Measurements from ENCODE around the gene MDC1. TPM values are rescaled to one million over a fixed set of nuclear protein-coding genes. Genes with fewer than 3 reads are reported as not detected.

MDC1 gene
- polyA plus RNA-seq, 3 donors, result 0.27 to 4.5 (median 0.34) TPM

- no peaks in the 10 kb centered on the region for H3K36me3 ChIP-seq (replicated peaks in 1 of 2; ENCODE audit: control insufficient read depth in 1 of 2, insufficient read depth in 2 of 2, low read length in 2 of 2)
- H3K9me3 ChIP-seq (replicated peaks in 1 of 2; ENCODE audit: control insufficient read depth in 1 of 2, insufficient read depth in 1 of 2, low read length in 2 of 2), result no peaks in the 10 kb centered on the region
- peak overlapping the region; percentile 51 to 99 for H3K27ac ChIP-seq (ENCODE audit: low read depth in 1 of 2, low read length in 2 of 2)
- peak overlapping the region; percentile 66 for H3K9ac ChIP-seq (ENCODE audit: insufficient read depth, low read length, poor library complexity, severe bottlenecking)
- peaks cover 42 to 49% of the 10 kb centered on the region in 2 donors for H3K4me1 ChIP-seq (ENCODE audit: control insufficient read depth in 1 of 2, insufficient read depth in 2 of 2, low read length in 2 of 2)
- Mint-ChIP-seq H3K4me3 (peak overlapping the region; percentile 97 to 99), H3K4me1 (peaks cover 46% of the 10 kb centered on the region), H3K27me3 (ENCODE audit: low read depth in 3 of 3) (peaks cover 0 to 4% (median 0%) of the 10 kb centered on the region in 3 donors), H3K9me3 (no peaks in the 10 kb centered on the region), H3K27ac (peak overlapping the region; percentile 93 to 99 (median 98)), H3K36me3 (peaks cover 9 to 10% of the 10 kb centered on the region in 2 donors)
- peak overlapping the region; percentile 70 to 100 (median 95) for H3K4me3 ChIP-seq (replicated peaks in 1 of 3; ENCODE audit: low read depth in 2 of 3, low read length in 3 of 3)
- peak overlapping the region; percentile 100 for H3K4me2 ChIP-seq (replicated peaks; ENCODE audit: extremely low read depth, low read length, poor library complexity, severe bottlenecking)
- peaks cover 14% of the 10 kb centered on the region for H4K20me1 ChIP-seq (ENCODE audit: insufficient read depth, low read length)
- TF ChIP-seq CTCF (IDR thresholded peaks at IDR 0.05), result no peak
- peak overlapping the region; percentile 89 for H2AFZ ChIP-seq (ENCODE audit: insufficient read depth, low read depth, low read length, poor library complexity, severe bottlenecking)
- 61% methylated on average over 2 of the region's 4 CpGs for WGBS (ENCODE audit: insufficient coverage)
- intact Hi-C loops (cut with micrococcal nuclease), result no loop called here
- no peak for DNase-seq
- peaks cover 54% of the 10 kb centered on the region for H3K79me2 ChIP-seq (ENCODE audit: insufficient read depth, low read length)
- H3K27me3 ChIP-seq (ENCODE audit: control insufficient read depth in 2 of 2, insufficient read depth in 2 of 2, low read length in 2 of 2), result no peaks in the 10 kb centered on the region
Measured at GRCh38 chr6:30689985-30690384, 27.1 kb downstream of the MDC1 start.

DNA sequence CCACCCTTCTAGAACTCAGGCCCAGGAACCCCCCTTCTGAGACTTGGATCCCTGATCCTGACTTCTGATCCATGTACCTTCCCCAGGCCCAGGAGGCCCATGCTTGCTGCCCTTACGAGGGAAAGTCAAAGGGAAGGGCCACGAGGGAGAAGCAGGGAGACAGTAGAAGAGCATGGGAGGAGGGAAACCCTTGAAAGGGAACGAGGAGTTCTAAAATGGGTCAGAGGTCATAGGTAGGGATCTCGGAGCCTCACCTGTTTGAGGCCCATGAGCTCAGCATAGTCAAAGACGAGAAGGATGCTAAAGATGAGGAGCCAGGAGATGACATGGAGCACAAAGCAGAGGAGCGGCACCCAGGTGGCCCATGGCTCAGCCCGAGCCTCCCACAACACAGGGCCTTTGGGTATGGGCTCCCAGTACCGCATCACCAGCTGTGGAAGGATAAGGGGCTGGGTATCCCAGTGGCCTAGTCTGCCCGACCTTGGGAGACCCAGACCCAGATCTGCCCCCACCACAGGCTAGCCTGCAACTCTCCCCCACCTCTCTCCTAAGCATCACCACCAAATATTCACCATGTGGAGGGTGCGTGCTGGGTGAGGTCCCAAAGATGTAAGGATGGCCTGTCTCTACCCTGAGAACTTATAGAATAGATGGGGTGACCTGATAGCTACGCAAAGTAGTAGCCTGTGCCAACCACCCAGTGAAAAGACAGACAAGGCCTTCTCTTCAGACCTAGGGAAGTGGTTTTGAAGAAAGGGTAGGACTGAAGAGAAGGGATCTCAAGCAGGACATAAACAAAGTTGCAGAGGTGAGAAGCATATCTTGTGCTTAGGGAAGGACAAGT lies 27.8 kb downstream of the MDC1 start:
- Histone ChIP-seq H4K20me1 (ENCODE audit: insufficient read depth, low read length) (peaks cover 22% of the 10 kb centered on the region), H3K27me3 (ENCODE audit: control insufficient read depth in 2 of 2, insufficient read depth in 2 of 2, low read length in 2 of 2) (no peaks in the 10 kb centered on the region)
- peak overlapping the region; percentile 97 to 99 for H3K4me3 Mint-ChIP-seq

More for the DNA sequence above, 27.8 kb downstream of the MDC1 start:
- TF ChIP-seq CTCF (IDR thresholded peaks at IDR 0.05), result no peak
- Mint-ChIP-seq H3K4me1 (peaks cover 48% of the 10 kb centered on the region), H3K27ac (peak overlapping the region; percentile 93 to 99 (median 98)), H3K36me3 (peaks cover 10 to 13% of the 10 kb centered on the region in 2 donors), H3K27me3 (ENCODE audit: low read depth in 3 of 3) (peaks cover 0 to 4% (median 0%) of the 10 kb centered on the region in 3 donors), H3K9me3 (no peaks in the 10 kb centered on the region)
- peak overlapping the region; percentile 100 for H3K4me2 ChIP-seq (replicated peaks; ENCODE audit: extremely low read depth, low read length, poor library complexity, severe bottlenecking)
- intact Hi-C loops (cut with micrococcal nuclease), result no loop called here
- peak overlapping the region; percentile 99 for H3K27ac ChIP-seq (ENCODE audit: low read depth in 1 of 2, low read length in 2 of 2)
- no peaks in the 10 kb centered on the region for H3K36me3 ChIP-seq (replicated peaks in 1 of 2; ENCODE audit: control insufficient read depth in 1 of 2, insufficient read depth in 2 of 2, low read length in 2 of 2)
- H2AFZ ChIP-seq (ENCODE audit: insufficient read depth, low read depth, low read length, poor library complexity, severe bottlenecking), result no peak overlapping the region
- H3K4me1 ChIP-seq (ENCODE audit: control insufficient read depth in 1 of 2, insufficient read depth in 2 of 2, low read length in 2 of 2), result peaks cover 42 to 51% of the 10 kb centered on the region in 2 donors
- DNase-seq, result no peak
- peak overlapping the region in 1 of 3 experiments; percentile 100 for H3K4me3 ChIP-seq (replicated peaks in 1 of 3; ENCODE audit: low read depth in 2 of 3, low read length in 3 of 3)
- H3K9me3 ChIP-seq (replicated peaks in 1 of 2; ENCODE audit: control insufficient read depth in 1 of 2, insufficient read depth in 1 of 2, low read length in 2 of 2), result no peaks in the 10 kb centered on the region
- WGBS (ENCODE audit: insufficient coverage), result 84% methylated on average over 4 of the region's 11 CpGs
- peaks cover 61% of the 10 kb centered on the region for H3K79me2 ChIP-seq (ENCODE audit: insufficient read depth, low read length)
- H3K9ac ChIP-seq (ENCODE audit: insufficient read depth, low read length, poor library complexity, severe bottlenecking), result no peak overlapping the region
